Cerebellar cortex (tissue), 1 donor: ENCODE data around the gene EVC.
"Not testable (repeated sequence)": the region's sequence is repeated elsewhere in the genome, so short reads cannot be mapped to it uniquely, and the experiment has no call there.

ENCODE experiments used
- DNase-seq: peaks from one replicate; pipeline ENCODE4 v3.0.0-alpha.2; 2015; ENCODE audit warnings: low spot score

The EVC gene

GRCh38 chr4:5708449-5709206 lies 2.4 kb upstream of the EVC start, which contains the start of gene EVC2:
TSS of gene EVC2 (minus strand) at chr4:5708559. CDS start at chr4:5708513, 46 bp downstream.
- DNase-seq: peak; percentile 28

- peak; percentile 9 for DNase-seq
These were observed 1.8 kb upstream of the EVC start for GRCh38 chr4:5709207-5709575.

- peak; percentile 50 for DNase-seq
These were observed 688 bp upstream of the EVC start for GRCh38 chr4:5710065-5710960.

- no peak for DNase-seq
These were observed 631 bp downstream of the EVC start for GRCh38 chr4:5711479-5712184.

GRCh38 chr4:5712517-5712916 lies 1.5 kb downstream of the EVC start:
- DNase-seq: no peak

GRCh38 chr4:5712931-5713330 lies 1.9 kb downstream of the EVC start:
- DNase-seq: no peak

- no peak for DNase-seq
These were observed 2.9 kb downstream of the EVC start for GRCh38 chr4:5713861-5714260.

GRCh38 chr4:5715357-5715756 lies 4.4 kb downstream of the EVC start:
- no peak for DNase-seq

- no peak for DNase-seq
These were observed 5.4 kb downstream of the EVC start for GRCh38 chr4:5716391-5716790.

GRCh38 chr4:5717449-5718158 lies 6.6 kb downstream of the EVC start:
- no peak for DNase-seq

GRCh38 chr4:5718411-5718810 lies 7.4 kb downstream of the EVC start:
- DNase-seq: no peak

- DNase-seq: no peak
These were observed 8.5 kb downstream of the EVC start for GRCh38 chr4:5719350-5720055.

- DNase-seq: no peak
These were observed 9.3 kb downstream of the EVC start for GRCh38 chr4:5720157-5720850.

GRCh38 chr4:5720980-5721379 lies 10.0 kb downstream of the EVC start:
- no peak for DNase-seq

GRCh38 chr4:5721923-5722322 lies 10.9 kb downstream of the EVC start:
- no peak for DNase-seq

GRCh38 chr4:5722328-5722727 lies 11.3 kb downstream of the EVC start:
- no peak for DNase-seq

- DNase-seq: no peak
These were observed 13.4 kb downstream of the EVC start for GRCh38 chr4:5724377-5724776.

- not testable (repeated sequence) for DNase-seq
These were observed 17.4 kb downstream of the EVC start for GRCh38 chr4:5728412-5728811.

GRCh38 chr4:5730436-5730835 lies 19.4 kb downstream of the EVC start:
- DNase-seq: no peak
